Measurements from ENCODE around the gene KRTAP17-1.

KRTAP17-1 gene

GRCh38 chr17:41360296-41360995 is 44.9 kb upstream of the KRTAP17-1 start:
- no peak overlapping the region for H3K27ac ChIP-seq (ENCODE audit: extremely low read depth, low read depth, low read length)
- H3K9me3 ChIP-seq (ENCODE audit: control insufficient read depth, insufficient read depth, low read depth, low read length) = peaks cover 6% of the 10 kb centered on the region
- TF ChIP-seq KLF8 (tag by site-specific recombination; IDR thresholded peaks at IDR 0.05) (no peak), ZNF37A (tag by site-specific recombination; IDR thresholded peaks at IDR 0.05) (no peak), ZBTB8A (tag by site-specific recombination; IDR thresholded peaks at IDR 0.05) (no peak), ZNF16 (tag by site-specific recombination; IDR thresholded peaks at IDR 0.05; ENCODE audit: low read depth) (no peak)
- TF ChIP-seq, protein P1, sequence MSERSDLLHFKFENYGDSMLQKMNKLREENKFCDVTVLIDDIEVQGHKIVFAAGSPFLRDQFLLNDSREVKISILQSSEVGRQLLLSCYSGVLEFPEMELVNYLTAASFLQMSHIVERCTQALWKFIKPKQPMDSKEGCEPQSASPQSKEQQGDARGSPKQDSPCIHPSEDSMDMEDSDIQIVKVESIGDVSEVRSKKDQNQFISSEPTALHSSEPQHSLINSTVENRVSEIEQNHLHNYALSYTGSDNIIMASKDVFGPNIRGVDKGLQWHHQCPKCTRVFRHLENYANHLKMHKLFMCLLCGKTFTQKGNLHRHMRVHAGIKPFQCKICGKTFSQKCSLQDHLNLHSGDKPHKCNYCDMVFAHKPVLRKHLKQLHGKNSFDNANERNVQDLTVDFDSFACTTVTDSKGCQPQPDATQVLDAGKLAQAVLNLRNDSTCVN (tag by site-specific recombination; optimal IDR thresholded peaks at IDR 0.05) = no peak
- POLR2A ChIA-PET = interaction anchor here (0.6 kb wide), 1 partner anchor 280 kb away, joined by 4 read pairs; no protein-coding TSS in a partner anchor
- H3K4me3 ChIP-seq (ENCODE audit: low read depth, low read length) = no peak overlapping the region
- CTCF ChIA-PET = interaction anchor here (0.5 to 0.9 kb wide), 4 partner anchors 38 to 617 kb away, joined by 3 to 4 read pairs (median 3); no protein-coding TSS in a partner anchor
- H3K36me3 ChIP-seq (ENCODE audit: control insufficient read depth in 2 of 2, insufficient read depth in 1 of 2, low read length in 2 of 2) = no peaks in the 10 kb centered on the region
- no peaks in the 10 kb centered on the region for H3K4me1 ChIP-seq (ENCODE audit: control insufficient read depth, insufficient read depth, low read length)

GRCh38 chr17:41354536-41354935 is 39.0 kb upstream of the KRTAP17-1 start:
- Histone ChIP-seq H3K9me3 (ENCODE audit: control insufficient read depth, insufficient read depth, low read depth, low read length) (peaks cover 6% of the 10 kb centered on the region), H3K36me3 (ENCODE audit: control insufficient read depth in 2 of 2, insufficient read depth in 1 of 2, low read length in 2 of 2) (no peaks in the 10 kb centered on the region), H3K4me3 (ENCODE audit: low read depth, low read length) (no peak overlapping the region), H3K4me1 (ENCODE audit: control insufficient read depth, insufficient read depth, low read length) (no peaks in the 10 kb centered on the region), H3K27ac (ENCODE audit: extremely low read depth, low read depth, low read length) (no peak overlapping the region)
- CTCF ChIA-PET = interaction anchor here (0.7 to 2.0 kb wide), 6 partner anchors 32 to 308 kb away, joined by 3 to 6 read pairs (median 5); no protein-coding TSS in a partner anchor
- no peak for TF ChIP-seq ZSCAN23 (tag by site-specific recombination; IDR thresholded peaks at IDR 0.05)
- TF ChIP-seq ZBTB49 (tag by site-specific recombination; IDR thresholded peaks at IDR 0.05; ENCODE audit: low read depth) = no peak
- no peak for TF ChIP-seq BCL6B (tag by site-specific recombination; IDR thresholded peaks at IDR 0.05)
- TF ChIP-seq ZNF660 (tag by site-specific recombination; IDR thresholded peaks at IDR 0.05) = no peak
- no peak for TF ChIP-seq ZSCAN16 (tag by site-specific recombination; IDR thresholded peaks at IDR 0.05)
- TF ChIP-seq ZNF426 (tag by site-specific recombination; IDR thresholded peaks at IDR 0.05) = no peak
- TF ChIP-seq, protein P2, sequence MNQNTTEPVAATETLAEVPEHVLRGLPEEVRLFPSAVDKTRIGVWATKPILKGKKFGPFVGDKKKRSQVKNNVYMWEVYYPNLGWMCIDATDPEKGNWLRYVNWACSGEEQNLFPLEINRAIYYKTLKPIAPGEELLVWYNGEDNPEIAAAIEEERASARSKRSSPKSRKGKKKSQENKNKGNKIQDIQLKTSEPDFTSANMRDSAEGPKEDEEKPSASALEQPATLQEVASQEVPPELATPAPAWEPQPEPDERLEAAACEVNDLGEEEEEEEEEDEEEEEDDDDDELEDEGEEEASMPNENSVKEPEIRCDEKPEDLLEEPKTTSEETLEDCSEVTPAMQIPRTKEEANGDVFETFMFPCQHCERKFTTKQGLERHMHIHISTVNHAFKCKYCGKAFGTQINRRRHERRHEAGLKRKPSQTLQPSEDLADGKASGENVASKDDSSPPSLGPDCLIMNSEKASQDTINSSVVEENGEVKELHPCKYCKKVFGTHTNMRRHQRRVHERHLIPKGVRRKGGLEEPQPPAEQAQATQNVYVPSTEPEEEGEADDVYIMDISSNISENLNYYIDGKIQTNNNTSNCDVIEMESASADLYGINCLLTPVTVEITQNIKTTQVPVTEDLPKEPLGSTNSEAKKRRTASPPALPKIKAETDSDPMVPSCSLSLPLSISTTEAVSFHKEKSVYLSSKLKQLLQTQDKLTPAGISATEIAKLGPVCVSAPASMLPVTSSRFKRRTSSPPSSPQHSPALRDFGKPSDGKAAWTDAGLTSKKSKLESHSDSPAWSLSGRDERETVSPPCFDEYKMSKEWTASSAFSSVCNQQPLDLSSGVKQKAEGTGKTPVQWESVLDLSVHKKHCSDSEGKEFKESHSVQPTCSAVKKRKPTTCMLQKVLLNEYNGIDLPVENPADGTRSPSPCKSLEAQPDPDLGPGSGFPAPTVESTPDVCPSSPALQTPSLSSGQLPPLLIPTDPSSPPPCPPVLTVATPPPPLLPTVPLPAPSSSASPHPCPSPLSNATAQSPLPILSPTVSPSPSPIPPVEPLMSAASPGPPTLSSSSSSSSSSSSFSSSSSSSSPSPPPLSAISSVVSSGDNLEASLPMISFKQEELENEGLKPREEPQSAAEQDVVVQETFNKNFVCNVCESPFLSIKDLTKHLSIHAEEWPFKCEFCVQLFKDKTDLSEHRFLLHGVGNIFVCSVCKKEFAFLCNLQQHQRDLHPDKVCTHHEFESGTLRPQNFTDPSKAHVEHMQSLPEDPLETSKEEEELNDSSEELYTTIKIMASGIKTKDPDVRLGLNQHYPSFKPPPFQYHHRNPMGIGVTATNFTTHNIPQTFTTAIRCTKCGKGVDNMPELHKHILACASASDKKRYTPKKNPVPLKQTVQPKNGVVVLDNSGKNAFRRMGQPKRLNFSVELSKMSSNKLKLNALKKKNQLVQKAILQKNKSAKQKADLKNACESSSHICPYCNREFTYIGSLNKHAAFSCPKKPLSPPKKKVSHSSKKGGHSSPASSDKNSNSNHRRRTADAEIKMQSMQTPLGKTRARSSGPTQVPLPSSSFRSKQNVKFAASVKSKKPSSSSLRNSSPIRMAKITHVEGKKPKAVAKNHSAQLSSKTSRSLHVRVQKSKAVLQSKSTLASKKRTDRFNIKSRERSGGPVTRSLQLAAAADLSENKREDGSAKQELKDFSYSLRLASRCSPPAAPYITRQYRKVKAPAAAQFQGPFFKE (tag by site-specific recombination; IDR thresholded peaks at IDR 0.05; ENCODE audit: borderline replicate concordance) = no peak
- TF ChIP-seq ATF2 (tag by site-specific recombination; IDR thresholded peaks at IDR 0.05; ENCODE audit: low read depth) = no peak
- no peak for TF ChIP-seq ZNF311 (tag by site-specific recombination; IDR thresholded peaks at IDR 0.05; ENCODE audit: borderline replicate concordance)
- POLR2A ChIA-PET = no interaction called here

Measured in HEK293 (cell line).